Measurements from ENCODE around the gene TMEM129.

TMEM129 gene

GRCh38 chr4:1670279-1670678 lies 50.8 kb downstream of the TMEM129 start:
- no peak for DNase-seq (ENCODE audit: low read depth in 1 of 2, low spot score in 1 of 2)

- no peak for DNase-seq (ENCODE audit: low read depth in 1 of 2, low spot score in 1 of 2)
Observed at GRCh38 chr4:1669850-1670249, 51.3 kb downstream of the TMEM129 start.

- DNase-seq (ENCODE audit: low read depth in 1 of 2, low spot score in 1 of 2): no peak
Observed at GRCh38 chr4:1669270-1669669, 51.9 kb downstream of the TMEM129 start.

- DNase-seq (ENCODE audit: low read depth in 1 of 2, low spot score in 1 of 2): no peak
Observed at GRCh38 chr4:1668488-1668840, 52.7 kb downstream of the TMEM129 start.

- no peak for DNase-seq (ENCODE audit: low read depth in 1 of 2, low spot score in 1 of 2)
Observed at GRCh38 chr4:1667273-1667672, 53.9 kb downstream of the TMEM129 start.

GRCh38 chr4:1666391-1666790 lies 54.7 kb downstream of the TMEM129 start:
- DNase-seq (ENCODE audit: low read depth in 1 of 2, low spot score in 1 of 2): no peak

Measured in stimulated activated CD4-positive, alpha-beta T cell treated with anti-CD3 and anti-CD28 coated beads, Interleukin-15, amount 100 ng/mL, for 1 hour (primary cell).